Activated T-cell treated with anti-CD3 and anti-CD28 coated beads for 1 hour (primary cell): ENCODE data around the gene DARS1.
"Not testable (repeated sequence)": the region's sequence is repeated elsewhere in the genome, so short reads cannot be mapped to it uniquely, and the experiment has no call there.

Experiments
- DNase-seq: peaks from one replicate; pipeline ENCODE4 v3.0.0-alpha.2; 2020; ENCODE audit warnings: low read depth

DARS1 gene

GRCh38 chr2:135945526-135945925 lies 39.9 kb downstream of the DARS1 start:
- DNase-seq: no peak

GRCh38 chr2:135944625-135945024 lies 40.8 kb downstream of the DARS1 start:
- no peak for DNase-seq

- DNase-seq: no peak
These were observed 42.3 kb downstream of the DARS1 start for GRCh38 chr2:135942936-135943688.

DNA sequence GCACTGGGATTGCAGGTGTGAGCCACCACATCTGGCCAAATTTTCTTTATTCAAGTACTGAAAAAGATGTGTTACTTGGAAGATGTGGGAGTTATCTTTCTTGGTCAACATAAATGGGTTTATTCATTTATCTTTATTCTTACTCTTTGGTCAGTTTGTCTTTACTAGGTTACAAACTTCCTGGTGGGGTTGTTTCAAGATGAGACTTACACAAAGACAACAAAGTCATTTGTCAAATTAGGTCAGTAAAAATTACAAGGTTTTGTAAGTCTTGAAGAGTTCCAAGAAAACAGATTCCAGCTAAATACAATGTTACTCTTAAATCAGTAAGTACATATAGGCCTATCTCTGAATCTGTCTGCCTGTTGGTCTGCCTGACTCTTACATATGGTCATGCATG lies 48.9 kb downstream of the DARS1 start:
- DNase-seq: no peak

- no peak for DNase-seq
These were observed 49.5 kb downstream of the DARS1 start for GRCh38 chr2:135935914-135936313.

DNA sequence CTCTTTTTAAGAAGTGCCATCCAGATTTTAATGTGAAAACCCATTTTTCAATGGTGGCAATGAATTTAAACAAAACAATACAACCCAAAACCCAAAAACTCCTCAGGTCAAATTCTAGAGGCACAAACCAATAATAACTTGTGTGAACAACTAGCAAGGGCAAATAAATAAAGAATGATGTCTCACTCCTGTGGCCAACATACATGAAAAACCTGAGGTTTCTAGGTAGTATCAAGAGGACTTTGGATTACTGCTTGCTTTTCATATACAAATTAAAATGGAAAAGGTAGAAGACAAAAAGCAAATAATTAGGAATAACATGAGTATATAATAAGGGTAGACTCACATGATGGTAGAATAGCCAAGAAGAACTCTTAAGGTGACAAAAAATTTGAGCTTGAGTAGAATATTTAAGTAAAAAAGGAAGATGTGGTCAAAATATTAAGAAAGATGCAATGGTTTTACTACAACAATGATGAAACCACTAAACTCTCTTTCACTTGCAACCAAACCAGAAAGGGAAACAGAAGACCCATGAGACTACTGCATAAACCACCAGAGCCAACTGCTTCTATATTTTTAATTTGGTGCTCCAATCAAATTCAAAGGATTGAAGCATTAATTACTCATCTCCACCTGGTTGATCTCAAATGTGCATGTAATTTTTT lies 53.5 kb downstream of the DARS1 start:
- DNase-seq: no peak

DNA sequence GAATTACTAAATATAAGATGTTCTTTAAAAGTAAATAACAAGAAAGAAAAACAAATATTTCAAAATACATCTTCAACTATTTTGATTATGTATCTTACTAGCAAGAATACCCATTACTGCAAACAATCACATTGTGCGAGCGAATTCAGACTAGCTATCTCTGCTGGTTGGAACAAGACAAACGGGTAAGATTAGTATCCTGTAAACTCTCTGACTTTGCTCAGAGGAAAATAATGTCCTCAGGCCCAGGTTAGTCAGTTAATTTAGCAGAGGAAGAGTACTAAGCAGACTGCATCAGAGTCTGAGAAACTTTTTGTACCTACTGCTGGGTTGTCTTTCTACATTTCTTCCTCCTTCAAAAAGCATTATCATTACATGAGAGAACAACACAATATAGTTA lies 58.8 kb downstream of the DARS1 start:
- DNase-seq: no peak

DNA sequence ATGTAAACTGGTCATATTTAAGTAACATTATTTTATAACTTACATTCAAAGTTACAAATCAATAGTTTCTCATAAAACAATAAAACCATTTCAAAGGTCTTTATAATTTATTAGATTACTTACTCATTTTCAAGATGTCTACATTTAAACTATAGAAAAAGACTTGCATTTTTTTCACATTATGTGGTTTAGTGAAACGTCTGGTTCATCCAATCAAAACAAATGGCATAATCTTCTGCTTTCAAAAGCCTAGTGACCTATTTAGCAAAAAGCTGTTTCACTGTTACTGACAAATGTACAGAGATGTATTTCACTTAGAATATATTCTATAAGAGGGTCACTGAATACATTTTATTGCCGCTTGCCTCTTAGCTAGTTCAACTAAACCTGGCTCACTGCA lies 59.9 kb downstream of the DARS1 start:
- no peak for DNase-seq

DNA sequence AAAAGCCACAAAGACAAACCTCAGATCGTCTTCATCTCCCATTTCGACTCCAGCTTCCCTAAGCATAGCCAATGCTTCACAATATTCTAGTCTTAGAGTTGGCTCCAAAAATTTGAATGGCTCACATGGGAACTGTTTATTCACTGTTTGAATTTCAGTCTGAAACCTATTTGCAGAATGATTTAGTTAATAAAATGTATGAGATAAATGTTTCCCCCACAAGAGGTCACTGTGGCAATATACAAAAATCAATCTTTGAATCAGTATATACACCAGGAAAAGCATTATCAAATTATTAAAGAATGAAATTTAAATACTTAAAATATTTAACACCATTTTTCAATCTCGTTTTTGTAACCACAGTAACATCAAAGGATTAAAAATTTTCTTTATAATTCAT lies 69.2 kb downstream of the DARS1 start:
- no peak for DNase-seq

DNA sequence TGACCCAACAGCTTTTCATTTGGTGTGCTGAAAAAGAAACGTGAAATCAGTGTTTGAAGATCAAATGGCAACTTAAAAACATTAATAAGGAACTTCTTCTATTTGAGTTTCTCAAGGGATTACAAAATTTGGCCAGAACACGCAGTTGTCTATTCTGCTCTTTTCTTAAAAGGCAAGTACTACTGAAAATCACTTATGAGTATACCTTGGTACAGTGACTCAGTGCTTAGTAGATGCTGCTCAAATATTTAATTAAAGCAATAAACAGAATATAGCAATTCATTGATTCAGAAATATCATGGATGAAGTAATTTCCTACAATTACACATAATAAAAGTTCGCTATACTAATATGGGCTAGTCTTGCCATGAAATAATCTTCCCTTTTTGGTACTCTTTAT lies 70.9 kb downstream of the DARS1 start:
- no peak for DNase-seq

GRCh38 chr2:135913727-135914365 lies 71.6 kb downstream of the DARS1 start:
- peak; percentile 37 for DNase-seq

- DNase-seq: no peak
These were observed 75.5 kb downstream of the DARS1 start for GRCh38 chr2:135909976-135910375.

DNA sequence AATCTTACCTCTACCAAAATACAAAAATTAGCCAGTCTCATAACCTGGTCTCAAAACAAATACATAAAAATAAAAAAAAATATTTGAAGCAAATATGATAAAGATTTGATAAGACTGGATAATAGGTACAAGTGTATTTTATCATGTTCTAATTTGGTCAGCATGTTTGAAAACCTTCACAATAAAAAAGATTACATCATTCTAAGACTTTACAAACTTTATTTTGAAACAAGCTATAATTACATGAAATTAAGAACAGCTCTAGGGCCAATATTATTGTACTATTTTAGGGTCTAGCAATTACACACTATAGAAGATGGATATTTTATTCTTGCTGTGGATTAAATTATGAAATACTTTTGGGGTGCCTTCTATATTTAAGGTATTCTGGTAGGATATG lies 79.7 kb downstream of the DARS1 start:
- no peak for DNase-seq

GRCh38 chr2:135904341-135904989 lies 81.0 kb downstream of the DARS1 start:
- no peak for DNase-seq

- DNase-seq: no peak
These were observed 81.8 kb downstream of the DARS1 start for GRCh38 chr2:135903650-135904049.

- no peak for DNase-seq
These were observed 85.9 kb downstream of the DARS1 start for GRCh38 chr2:135899567-135899966.

DNA sequence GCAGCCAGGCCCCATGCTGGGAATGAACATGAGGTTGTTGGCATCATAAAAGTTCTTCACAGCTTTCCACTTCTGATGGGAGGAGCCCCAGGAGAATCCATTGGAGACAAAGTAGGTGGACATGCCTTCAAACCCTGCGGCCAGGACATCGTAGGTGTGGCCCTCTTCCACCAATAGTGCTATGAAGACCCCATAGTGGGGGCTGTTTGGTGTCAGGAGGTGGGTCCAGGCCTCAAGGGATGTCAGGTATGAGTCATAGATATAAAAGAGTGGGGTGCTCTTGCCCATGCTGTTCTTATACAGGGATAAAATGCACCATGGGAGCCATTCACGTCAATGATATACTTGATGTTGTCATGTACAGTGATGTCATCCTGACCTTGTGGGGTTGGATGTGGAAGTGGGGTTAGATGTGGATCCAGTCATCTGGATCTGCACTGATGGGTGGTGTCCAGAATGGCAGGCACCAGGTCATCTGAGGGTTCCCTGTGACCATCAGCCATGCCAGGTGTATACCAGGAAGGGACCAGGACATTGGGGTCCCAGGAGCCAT lies 87.1 kb downstream of the DARS1 start:
- no peak for DNase-seq

DNA sequence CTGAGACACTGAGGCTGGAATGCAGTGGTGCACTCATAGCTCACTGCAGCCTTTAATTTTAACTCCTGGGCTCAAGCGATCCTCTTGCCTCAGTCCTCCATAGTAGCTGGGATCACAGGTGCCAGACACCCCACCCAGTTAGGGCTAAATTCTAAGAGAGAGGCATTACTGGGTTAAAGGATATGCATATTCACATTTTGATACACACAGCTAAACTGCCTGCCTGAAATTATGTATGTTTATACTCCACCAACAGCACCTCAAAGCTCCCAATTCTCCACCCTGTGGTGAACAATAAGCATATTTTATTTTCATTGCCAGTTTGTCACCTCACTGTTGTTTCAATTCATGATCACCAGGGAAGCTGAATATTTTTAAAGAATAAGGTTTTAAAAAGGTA lies 90.5 kb downstream of the DARS1 start:
- DNase-seq: no peak

DNA sequence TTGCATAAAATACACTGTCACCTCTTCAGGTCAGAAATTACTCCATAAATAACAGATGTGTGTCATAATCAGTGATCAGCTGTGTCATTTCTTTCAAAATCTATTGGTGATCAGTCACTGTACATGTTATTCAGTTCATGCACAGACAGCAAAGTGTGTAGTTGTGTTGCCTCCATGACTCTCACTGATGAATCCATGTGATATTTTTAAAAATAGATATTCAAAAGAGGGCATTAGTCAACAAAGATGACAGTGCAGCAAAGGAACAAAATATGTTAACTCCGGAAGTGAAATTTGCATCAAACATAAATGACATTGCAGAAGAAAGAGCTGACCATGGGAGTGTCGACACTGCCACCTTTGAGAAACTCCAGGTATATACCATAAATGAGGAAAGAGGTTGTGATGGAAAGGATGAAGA lies 92.0 kb downstream of the DARS1 start:
- no peak for DNase-seq

DNA sequence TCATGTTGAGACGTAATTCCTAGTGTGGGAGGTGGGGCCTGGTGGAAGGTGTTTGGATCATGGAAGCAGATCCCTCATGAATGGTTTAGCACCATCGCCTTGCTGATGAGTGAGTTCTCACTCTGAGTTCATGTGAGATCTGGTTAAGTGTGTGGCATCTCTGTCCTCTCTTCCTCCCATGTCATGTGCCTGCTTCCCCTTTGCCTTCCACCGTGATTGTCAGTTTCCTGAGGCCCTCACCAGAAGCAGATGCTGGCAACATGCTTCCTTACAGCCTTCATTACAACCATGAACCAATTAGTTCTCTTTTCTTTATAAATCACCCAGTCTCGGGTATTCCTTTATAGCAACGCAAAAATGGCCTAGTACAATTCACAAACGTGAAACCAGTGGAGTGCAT lies 94.6 kb downstream of the DARS1 start:
- no peak for DNase-seq

- DNase-seq: no peak
These were observed 95.3 kb downstream of the DARS1 start for GRCh38 chr2:135890149-135890548.

DNA sequence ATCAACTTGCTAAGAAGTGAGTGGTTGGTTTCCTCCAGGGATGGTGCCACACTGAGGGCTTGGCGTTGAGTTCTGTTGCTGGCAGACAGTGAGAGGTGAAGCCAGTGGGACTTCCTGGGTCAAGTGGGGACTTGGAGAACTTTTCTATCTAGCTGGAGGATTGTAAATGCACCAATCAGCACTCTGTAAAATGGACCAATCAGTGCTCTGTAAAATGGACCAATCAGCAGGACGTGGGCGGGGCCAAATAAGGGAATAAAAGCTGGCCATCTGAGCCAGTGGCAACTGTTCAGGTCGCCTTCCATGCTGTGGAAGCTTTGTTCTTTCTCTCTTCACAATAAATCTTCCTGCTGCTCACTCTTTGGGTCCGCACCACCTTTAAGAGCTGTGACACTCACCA lies 96.8 kb downstream of the DARS1 start:
- DNase-seq: not testable (repeated sequence)

- no peak for DNase-seq
These were observed 99.7 kb downstream of the DARS1 start for GRCh38 chr2:135885709-135886108.
